IMR-90 (cell line): ENCODE measurements around the gene YTHDC2. TPM values are rescaled to one million over a fixed set of nuclear protein-coding genes. Genes with fewer than 3 reads are reported as not detected.

Source experiments
- ATAC-seq: fragments of 200-7000 bp; cut with Tn5 transposase; 2 replicates; pipeline ENCODE4 v1.9.1; 2020; ENCODE audit warnings: low read depth, mild to moderate bottlenecking, moderate library complexity
- BruUV-seq: library from RNA; stranded (reverse); fragments of 400-500 nt; replicated peaks from 2 replicates; lab custom pipeline; 2021; lab: Mats Ljungman, UMichigan
- CTCF ChIA-PET: fragments of 300-600 bp; formaldehyde crosslinking; extraction: SDS; loops from one replicate; lab custom pipeline; 2021; ENCODE audit warnings: antibody characterized with exemption; lab: Yijun Ruan, JAX
- POLR2A ChIA-PET: fragments of 300-600 bp; sonication (Branson Sonifier 250); formaldehyde crosslinking; loops from one replicate; lab custom pipeline; 2022; ENCODE audit warnings: antibody characterized with exemption; ENCODE audit not compliant: unreplicated experiment; lab: Charles Lee
- DNase-seq: peaks from one replicate; pipeline ENCODE4 v3.0.0; 2013
- H2AFZ ChIP-seq: replicated peaks from 2 replicates; pipeline ENCODE3; 2013; ENCODE audit warnings: low read length, mild to moderate bottlenecking; ENCODE audit not compliant: poor library complexity
- H2AK5ac ChIP-seq: 2 replicates; pipeline ENCODE4 v1.6.1; 2013; ENCODE audit warnings: low read depth, low read length, inconsistent platforms
- H2AK9ac ChIP-seq: replicated peaks from 2 replicates; pipeline ENCODE3; 2013; ENCODE audit warnings: mild to moderate bottlenecking, low read depth, low read length, moderate library complexity; ENCODE audit not compliant: poor library complexity
- H2BK120ac ChIP-seq: 2 replicates; pipeline ENCODE4 v1.6.1; 2013; ENCODE audit warnings: low read depth, low read length, inconsistent platforms
- H2BK15ac ChIP-seq: 3 replicates; pipeline ENCODE4 v1.6.1; 2013; ENCODE audit warnings: low read depth, low read length, inconsistent platforms
- H2BK20ac ChIP-seq: 2 replicates; pipeline ENCODE4 v1.6.1; 2013; ENCODE audit warnings: low read depth, mild to moderate bottlenecking, inconsistent platforms, low read length, moderate library complexity
- H2BK5ac ChIP-seq: 2 replicates; pipeline ENCODE4 v1.6.1; 2013; ENCODE audit warnings: mild to moderate bottlenecking, low read depth, low read length, inconsistent platforms; ENCODE audit not compliant: poor library complexity, severe bottlenecking
- H3K14ac ChIP-seq: replicated peaks from 2 replicates; pipeline ENCODE4 v1.6.1; 2013; ENCODE audit warnings: low read depth, low read length, inconsistent platforms
- H3K18ac ChIP-seq: 2 replicates; pipeline ENCODE4 v1.6.1; 2013; ENCODE audit warnings: low read depth, low read length, control low read depth
- H3K23ac ChIP-seq: 2 replicates; pipeline ENCODE4 v1.6.1; 2013; ENCODE audit warnings: low read depth, low read length, inconsistent platforms
- H3K27ac ChIP-seq: 2 replicates; pipeline ENCODE4 v1.5.1; 2013; ENCODE audit warnings: mild to moderate bottlenecking, control low read depth, low read length; ENCODE audit not compliant: insufficient read depth
- H3K27me3 ChIP-seq: 2 replicates; pipeline ENCODE4 v1.6.1; 2013; ENCODE audit warnings: low read length; ENCODE audit not compliant: control insufficient read depth, insufficient read depth
- H3K36me3 ChIP-seq: 2 replicates; pipeline ENCODE4 v1.6.1; 2013; ENCODE audit warnings: low read length, mixed read lengths; ENCODE audit not compliant: control insufficient read depth, insufficient read depth
- H3K4ac ChIP-seq: 2 replicates; pipeline ENCODE4 v1.6.1; 2013; ENCODE audit warnings: low read depth, low read length, inconsistent platforms
- H3K4me1 ChIP-seq: 2 replicates; pipeline ENCODE4 v1.6.1; 2013; ENCODE audit warnings: low read length, mixed read lengths; ENCODE audit not compliant: control insufficient read depth, insufficient read depth
- H3K4me2 ChIP-seq: 2 replicates; pipeline ENCODE4 v1.6.1; 2013; ENCODE audit warnings: low read depth, mild to moderate bottlenecking, control low read depth, low read length, moderate library complexity
- H3K4me3 ChIP-seq: 2 replicates; pipeline ENCODE4 v1.5.1; 2013; ENCODE audit warnings: low read depth, mild to moderate bottlenecking, control low read depth, low read length, moderate library complexity; ENCODE audit not compliant: insufficient read depth
- H3K56ac ChIP-seq: 2 replicates; pipeline ENCODE4 v1.6.1; 2013; ENCODE audit warnings: low read length, inconsistent platforms; ENCODE audit not compliant: insufficient read depth; ENCODE audit errors: extremely low read depth
- H3K79me1 ChIP-seq, 2 experiments: 2 replicates each; pipeline ENCODE4 v1.6.1; 2013; ENCODE audit warnings: low read length in 2 of 2, inconsistent platforms in 1 of 2, low read depth in 1 of 2
- H3K9ac ChIP-seq: 2 replicates; pipeline ENCODE4 v1.6.1; 2013; ENCODE audit warnings: low read depth, low read length, control low read depth
- H3K9me1 ChIP-seq: 2 replicates; pipeline ENCODE4 v1.6.1; 2013; ENCODE audit warnings: low read length, inconsistent platforms; ENCODE audit not compliant: insufficient read depth
- H3K9me3 ChIP-seq: 2 replicates; pipeline ENCODE4 v1.6.1; 2013; ENCODE audit warnings: low read length; ENCODE audit not compliant: control insufficient read depth, insufficient read depth
- H4K20me1 ChIP-seq: 2 replicates; pipeline ENCODE4 v1.6.1; 2013; ENCODE audit warnings: low read length, inconsistent platforms; ENCODE audit not compliant: insufficient read depth
- H4K5ac ChIP-seq: 2 replicates; pipeline ENCODE4 v1.6.1; 2013; ENCODE audit warnings: mild to moderate bottlenecking, low read depth, low read length, control low read depth
- H4K8ac ChIP-seq, 2 experiments: 2 replicates each; pipeline ENCODE4 v1.6.1; 2013; ENCODE audit warnings: low read depth in 2 of 2, low read length in 2 of 2, control low read depth in 1 of 2, inconsistent platforms in 1 of 2
- H4K91ac ChIP-seq: 2 replicates; pipeline ENCODE4 v1.6.1; 2013; ENCODE audit warnings: low read depth, low read length, inconsistent platforms; ENCODE audit not compliant: insufficient read depth
- CEBPB ChIP-seq: IDR thresholded peaks from 2 replicates; pipeline ENCODE4 v1.6.1; 2012; ENCODE audit warnings: low read depth, low read length, improper control_type of control experiment
- RAD21 ChIP-seq: IDR thresholded peaks from 2 replicates; pipeline ENCODE4 v1.6.1; 2012; ENCODE audit warnings: low read length, improper control_type of control experiment
- WGBS, 2 experiments: methylation state at CpG; one replicate each; pipeline versions ENCODE4 v1.1.5 to v1.1.7; 2013; ENCODE audit warnings: missing lambda C conversion rate in 2 of 2; ENCODE audit not compliant: insufficient read length in 1 of 2; ENCODE audit errors: extremely low coverage in 2 of 2; 5-methylcytosine and 5-hydroxymethylcytosine counted together
- dilution Hi-C: fragments of 300-500 bp; cut with HindIII; formaldehyde crosslinking; loops from one replicate; pipeline ENCODE4 v1.14.3; 2018; ENCODE audit warnings: low sequenced_read_pairs; ENCODE audit not compliant: unreplicated experiment
- in situ Hi-C: fragments of 300-500 bp; cut with MboI; formaldehyde crosslinking; loops from 3 replicates; pipeline ENCODE4 v1.14.3; 2019; ENCODE audit warnings: low sequenced_read_pairs, inconsistent platforms, mixed read lengths
- intact Hi-C: fragments of 100-400 bp; cut with micrococcal nuclease; formaldehyde crosslinking; loops from 2 replicates; pipeline ENCODE4 v1.10.0; 2022
- polyA plus RNA-seq, 3 experiments: library from polyadenylated mRNA; depleted of rRNA; stranded (reverse); fragments of >200 nt; gene quantifications; 2 replicates each; pipeline ENCODE4 v1.2.3, GENCODE V29; 2012; ENCODE audit warnings: low replicate concordance in 1 of 3
- total RNA-seq: library from RNA; depleted of rRNA; stranded (reverse); fragments of >200 nt; gene quantifications from 2 replicates; pipeline ENCODE4 v1.2.3, GENCODE V29; 2012

The YTHDC2 gene
- total and polyA plus RNA-seq, 2 of the 4 experiments (the other 2 are of a cell fraction), result 6.5 to 13.4 TPM

GRCh38 chr5:113607361-113607760 lies 93.9 kb downstream of the YTHDC2 start:
- H2BK5ac ChIP-seq, result no peak overlapping the region
- no peak overlapping the region for H2BK120ac ChIP-seq
- ATAC-seq (no peak), DNase-seq (no peak)
- no peak overlapping the region for H4K5ac ChIP-seq
- no peak overlapping the region for H3K18ac ChIP-seq
- no peak overlapping the region for H2AFZ ChIP-seq
- no peaks in the 10 kb centered on the region for H4K20me1 ChIP-seq
- WGBS, 2 experiments, result 63% methylated on average over 2 of the region's 3 CpGs; no CpG with 5 or more reads in 1 of the 2 experiments
- in situ Hi-C loops (loop anchor here (5.0 to 25.0 kb wide), 4 partner anchors 233 to 1433 kb away; no protein-coding TSS in a partner anchor), dilution Hi-C loops (no loop called here), intact Hi-C loops (loop anchor here (2.0 kb wide), 2 partner anchors 271 to 1057 kb away; no protein-coding TSS in a partner anchor)
- H3K9me1 ChIP-seq, result no peaks in the 10 kb centered on the region
- no peak overlapping the region for H2AK5ac ChIP-seq
- no peak overlapping the region for H3K23ac ChIP-seq
- H3K4ac ChIP-seq, result no peak overlapping the region
- ChIA-PET CTCF (no interaction called here), POLR2A (no interaction called here)
- no peak overlapping the region for H3K9ac ChIP-seq
- H3K36me3 ChIP-seq, result no peaks in the 10 kb centered on the region
- H3K79me1 ChIP-seq, result no peaks in the 10 kb centered on the region
- H3K4me2 ChIP-seq, result no peak overlapping the region
- H3K4me3 ChIP-seq, result no peak overlapping the region
- no peak overlapping the region for H2BK15ac ChIP-seq
- peaks cover 6% of the 10 kb centered on the region; the same call in 1 of the 2 replicates for H3K4me1 ChIP-seq
- H3K56ac ChIP-seq, result no peak overlapping the region
- H3K9me3 ChIP-seq, result no peaks in the 10 kb centered on the region
- no peak overlapping the region for H2BK20ac ChIP-seq
- no peak overlapping the region for H4K8ac ChIP-seq
- BruUV-seq, result no TSS peak
- no peak for TF ChIP-seq RAD21
- TF ChIP-seq CEBPB, result peak; percentile 83
- H3K14ac ChIP-seq, result no peak overlapping the region
- no peaks in the 10 kb centered on the region; the same call in 1 of the 2 replicates for H3K27me3 ChIP-seq
- H2AK9ac ChIP-seq, result no peak overlapping the region
- no peak overlapping the region for H4K91ac ChIP-seq
- H3K27ac ChIP-seq, result no peak overlapping the region
